ENCODE measurements around the gene GPC1. TPM values are rescaled to one million over a fixed set of nuclear protein-coding genes. Genes with fewer than 3 reads are reported as not detected.
A peak's percentile ranks its signal among the peaks of the same experiment; 100 is the strongest.

The GPC1 gene
- total and polyA plus RNA-seq, 2 of the 4 experiments (the other 2 are of a cell fraction): 16.0 to 211 TPM

DNA sequence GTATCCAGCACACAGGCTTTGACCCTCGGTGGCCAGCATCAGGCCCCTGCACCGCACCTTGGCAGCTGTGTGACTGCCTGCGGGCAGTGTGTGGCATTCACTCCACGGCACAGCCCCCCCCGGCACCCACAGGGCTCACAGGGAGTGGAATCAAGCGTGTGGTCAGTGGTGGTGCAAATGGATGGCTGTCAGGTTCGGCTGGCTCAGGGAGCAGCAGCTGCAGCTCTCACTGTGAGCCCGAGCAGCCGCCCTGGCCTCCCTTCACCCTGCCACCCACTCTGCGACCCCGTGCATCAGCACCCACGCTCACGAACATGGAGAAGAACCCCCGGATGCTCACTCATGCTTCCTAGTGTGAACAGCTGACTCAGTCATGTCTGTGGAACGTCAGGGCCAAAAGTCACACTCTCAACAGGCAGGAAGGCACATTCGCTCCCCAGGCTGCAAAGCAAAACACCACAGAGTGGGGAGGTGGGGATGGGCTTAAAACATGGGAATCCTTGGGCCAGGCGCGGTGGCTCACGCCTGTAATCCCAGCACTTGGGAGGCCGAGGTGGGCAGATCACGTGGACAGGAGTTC is 41.5 kb upstream of the GPC1 start:
- Histone ChIP-seq H4K91ac (ENCODE audit: insufficient read depth, low read depth, low read length) (no peak overlapping the region; the same call in 1 of the 2 replicates), H4K20me1 (ENCODE audit: insufficient read depth, low read length) (no peaks in the 10 kb centered on the region), H3K27ac (ENCODE audit: insufficient read depth, low read length) (no peak overlapping the region), H2AK5ac (ENCODE audit: low read depth, low read length) (peak overlapping the region; percentile 67; the same call in 1 of the 2 replicates), H3K4me3 (ENCODE audit: insufficient read depth, low read depth, low read length) (no peak overlapping the region), H2AK9ac (replicated peaks; ENCODE audit: low read depth, low read length, poor library complexity) (peak overlapping the region; percentile 63), H3K9me3 (ENCODE audit: control insufficient read depth, insufficient read depth, low read length) (no peaks in the 10 kb centered on the region), H3K56ac (ENCODE audit: extremely low read depth, insufficient read depth, low read length) (no peak overlapping the region), H2BK20ac (ENCODE audit: low read depth, low read length) (no peak overlapping the region), H3K9me1 (ENCODE audit: insufficient read depth, low read length) (0 out of 2 replicates have a peak, but pooled peaks cover 8% of the 10 kb centered on the region), H2BK120ac (ENCODE audit: low read depth, low read length) (no peak overlapping the region), H3K14ac (replicated peaks; ENCODE audit: low read depth, low read length) (no peak overlapping the region), H3K4me2 (ENCODE audit: low read depth, low read length) (no peak overlapping the region), H3K4me1 (ENCODE audit: control insufficient read depth, insufficient read depth, low read length) (no peaks in the 10 kb centered on the region), H4K8ac (ENCODE audit: low read depth in 2 of 2, low read length in 2 of 2) (no peak overlapping the region), H3K4ac (ENCODE audit: low read depth, low read length) (peak overlapping the region; percentile 45), H3K79me1 (ENCODE audit: low read depth in 1 of 2, low read length in 2 of 2) (no peaks in the 10 kb centered on the region), H3K36me3 (ENCODE audit: control insufficient read depth, insufficient read depth, low read length) (no peaks in the 10 kb centered on the region), H3K18ac (ENCODE audit: low read depth, low read length) (no peak overlapping the region), H2BK5ac (ENCODE audit: low read depth, low read length, poor library complexity, severe bottlenecking) (no peak overlapping the region), H3K23ac (ENCODE audit: low read depth, low read length) (no peak overlapping the region), H2BK15ac (ENCODE audit: low read depth, low read length) (no peak overlapping the region; the same call in 2 of the 3 replicates), H3K27me3 (ENCODE audit: control insufficient read depth, insufficient read depth, low read length) (no peaks in the 10 kb centered on the region), H4K5ac (ENCODE audit: low read depth, low read length) (no peak overlapping the region), H2AFZ (replicated peaks; ENCODE audit: low read length, poor library complexity) (peak overlapping the region; percentile 49), H3K9ac (ENCODE audit: low read depth, low read length) (no peak overlapping the region)
- intact Hi-C loops (cut with micrococcal nuclease): no loop called here
- BruUV-seq (replicated peaks): no TSS peak
- WGBS, 2 experiments (ENCODE audit: extremely low coverage in 2 of 2, insufficient read length in 1 of 2): 70% methylated on average over 4 of the region's 21 CpGs; no CpG with 5 or more reads in 1 of the 2 experiments
- ATAC-seq (ENCODE audit: low read depth) (peak; percentile 21), DNase-seq (peak; percentile 84)
- TF ChIP-seq POLR2A (IDR thresholded peaks at IDR 0.05; ENCODE audit: low read depth, low read length): no peak
- peak; percentile 75 for TF ChIP-seq BHLHE40 (IDR thresholded peaks at IDR 0.05; ENCODE audit: low read depth, low read length)
- TF ChIP-seq RCOR1 (IDR thresholded peaks at IDR 0.05; ENCODE audit: insufficient replicate concordance, low read length): no peak
- peak; percentile 44; the same call in 1 of the 2 replicates for TF ChIP-seq FOS (IDR thresholded peaks at IDR 0.05; ENCODE audit: low read depth, low read length)
- TF ChIP-seq, protein P1, sequence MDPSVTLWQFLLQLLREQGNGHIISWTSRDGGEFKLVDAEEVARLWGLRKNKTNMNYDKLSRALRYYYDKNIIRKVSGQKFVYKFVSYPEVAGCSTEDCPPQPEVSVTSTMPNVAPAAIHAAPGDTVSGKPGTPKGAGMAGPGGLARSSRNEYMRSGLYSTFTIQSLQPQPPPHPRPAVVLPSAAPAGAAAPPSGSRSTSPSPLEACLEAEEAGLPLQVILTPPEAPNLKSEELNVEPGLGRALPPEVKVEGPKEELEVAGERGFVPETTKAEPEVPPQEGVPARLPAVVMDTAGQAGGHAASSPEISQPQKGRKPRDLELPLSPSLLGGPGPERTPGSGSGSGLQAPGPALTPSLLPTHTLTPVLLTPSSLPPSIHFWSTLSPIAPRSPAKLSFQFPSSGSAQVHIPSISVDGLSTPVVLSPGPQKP (IDR thresholded peaks at IDR 0.05; ENCODE audit: borderline replicate concordance, low read depth, low read length): no peak
- TF ChIP-seq, protein P2, sequence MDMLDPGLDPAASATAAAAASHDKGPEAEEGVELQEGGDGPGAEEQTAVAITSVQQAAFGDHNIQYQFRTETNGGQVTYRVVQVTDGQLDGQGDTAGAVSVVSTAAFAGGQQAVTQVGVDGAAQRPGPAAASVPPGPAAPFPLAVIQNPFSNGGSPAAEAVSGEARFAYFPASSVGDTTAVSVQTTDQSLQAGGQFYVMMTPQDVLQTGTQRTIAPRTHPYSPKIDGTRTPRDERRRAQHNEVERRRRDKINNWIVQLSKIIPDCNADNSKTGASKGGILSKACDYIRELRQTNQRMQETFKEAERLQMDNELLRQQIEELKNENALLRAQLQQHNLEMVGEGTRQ (IDR thresholded peaks at IDR 0.05; ENCODE audit: low read depth, low read length): no peak
- peak; percentile 13; the same call in 1 of the 2 replicates for TF ChIP-seq MAFK (IDR thresholded peaks at IDR 0.05; ENCODE audit: low read depth, low read length)
- no peak for TF ChIP-seq RFX5 (IDR thresholded peaks at IDR 0.05; ENCODE audit: low read depth, low read length)
- no peak for TF ChIP-seq MXI1 (IDR thresholded peaks at IDR 0.05; ENCODE audit: borderline replicate concordance, low read depth, low read length)
- TF ChIP-seq, protein P3, sequence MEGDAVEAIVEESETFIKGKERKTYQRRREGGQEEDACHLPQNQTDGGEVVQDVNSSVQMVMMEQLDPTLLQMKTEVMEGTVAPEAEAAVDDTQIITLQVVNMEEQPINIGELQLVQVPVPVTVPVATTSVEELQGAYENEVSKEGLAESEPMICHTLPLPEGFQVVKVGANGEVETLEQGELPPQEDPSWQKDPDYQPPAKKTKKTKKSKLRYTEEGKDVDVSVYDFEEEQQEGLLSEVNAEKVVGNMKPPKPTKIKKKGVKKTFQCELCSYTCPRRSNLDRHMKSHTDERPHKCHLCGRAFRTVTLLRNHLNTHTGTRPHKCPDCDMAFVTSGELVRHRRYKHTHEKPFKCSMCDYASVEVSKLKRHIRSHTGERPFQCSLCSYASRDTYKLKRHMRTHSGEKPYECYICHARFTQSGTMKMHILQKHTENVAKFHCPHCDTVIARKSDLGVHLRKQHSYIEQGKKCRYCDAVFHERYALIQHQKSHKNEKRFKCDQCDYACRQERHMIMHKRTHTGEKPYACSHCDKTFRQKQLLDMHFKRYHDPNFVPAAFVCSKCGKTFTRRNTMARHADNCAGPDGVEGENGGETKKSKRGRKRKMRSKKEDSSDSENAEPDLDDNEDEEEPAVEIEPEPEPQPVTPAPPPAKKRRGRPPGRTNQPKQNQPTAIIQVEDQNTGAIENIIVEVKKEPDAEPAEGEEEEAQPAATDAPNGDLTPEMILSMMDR (conservative IDR thresholded peaks at IDR 0.05; ENCODE audit: low read depth, low read length): no peak
- no peak for TF ChIP-seq RAD21 (IDR thresholded peaks at IDR 0.05; ENCODE audit: low read length)
- no peak for TF ChIP-seq CEBPB (IDR thresholded peaks at IDR 0.05; ENCODE audit: low read depth, low read length)
- TF ChIP-seq SMC3 (IDR thresholded peaks at IDR 0.05; ENCODE audit: low read depth, low read length): 0 out of 2 replicates have a peak, but pooled peaks have one; percentile 6
- TF ChIP-seq MAZ (IDR thresholded peaks at IDR 0.05; ENCODE audit: borderline replicate concordance, low read depth, low read length): 0 out of 2 replicates have a peak, but pooled peaks have one; percentile 30
- no peak for TF ChIP-seq CHD1 (IDR thresholded peaks at IDR 0.05; ENCODE audit: low read depth, low read length)
- TF ChIP-seq NFE2L2 (IDR thresholded peaks at IDR 0.05; ENCODE audit: low read depth, low read length): peak; percentile 45; the same call in 1 of the 2 replicates
- ChIA-PET POLR2A (ENCODE audit: unreplicated experiment) (no interaction called here), CTCF (no interaction called here)
- dilution Hi-C loops (cut with HindIII; ENCODE audit: low sequenced_read_pairs, unreplicated experiment): no loop called here
- in situ Hi-C loops (cut with MboI; ENCODE audit: low sequenced_read_pairs): no loop called here
